Cardiac fibroblast (primary cell): ENCODE measurements around the gene DLX4.

ENCODE experiments used
- DNase-seq, 2 donors: peaks; one replicate each; pipeline versions ENCODE4 v3.0.0 to v3.0.0-alpha.2; 2010; ENCODE audit warnings: low read depth in 2 of 2
- H3K4me3 ChIP-seq, 2 donors: replicated peaks in 1 of 2; 1 replicate in 1 of 2; 2 replicates in 1 of 2; pipeline ENCODE4 v1.5.1; 2011; ENCODE audit warnings: low read depth in 2 of 2, low read length in 2 of 2, mild to moderate bottlenecking in 2 of 2, moderate library complexity in 1 of 2
- CTCF ChIP-seq: IDR thresholded peaks from one replicate; pipeline ENCODE4 v1.5.1; 2011; ENCODE audit warnings: low read depth, mild to moderate bottlenecking, low read length, inconsistent platforms

Gene DLX4

GRCh38 chr17:50020841-50021599, 52.0 kb downstream of the DLX4 start:
- DNase-seq, result no peak

GRCh38 chr17:50021681-50022370, 52.8 kb downstream of the DLX4 start:
- H3K4me3 ChIP-seq, result no peak overlapping the region
- no peak for TF ChIP-seq CTCF

More at GRCh38 chr17:50020841-50021599, 52.0 kb downstream of the DLX4 start:
- TF ChIP-seq CTCF, result no peak
- no peak overlapping the region for H3K4me3 ChIP-seq

GRCh38 chr17:50022463-50023130, 53.6 kb downstream of the DLX4 start:
- TF ChIP-seq CTCF, result no peak
- H3K4me3 ChIP-seq, result no peak overlapping the region
- DNase-seq, result no peak

More at GRCh38 chr17:50021681-50022370, 52.8 kb downstream of the DLX4 start:
- no peak for DNase-seq

- no peak overlapping the region for H3K4me3 ChIP-seq
- DNase-seq, result no peak
- TF ChIP-seq CTCF, result no peak
Observed at GRCh38 chr17:50023520-50023919, 54.5 kb downstream of the DLX4 start.
